ENCODE measurements around the gene ZNHIT1.
"Not testable (repeated sequence)": the region's sequence is repeated elsewhere in the genome, so short reads cannot be mapped to it uniquely, and the experiment has no call there.

ZNHIT1 gene

DNA sequence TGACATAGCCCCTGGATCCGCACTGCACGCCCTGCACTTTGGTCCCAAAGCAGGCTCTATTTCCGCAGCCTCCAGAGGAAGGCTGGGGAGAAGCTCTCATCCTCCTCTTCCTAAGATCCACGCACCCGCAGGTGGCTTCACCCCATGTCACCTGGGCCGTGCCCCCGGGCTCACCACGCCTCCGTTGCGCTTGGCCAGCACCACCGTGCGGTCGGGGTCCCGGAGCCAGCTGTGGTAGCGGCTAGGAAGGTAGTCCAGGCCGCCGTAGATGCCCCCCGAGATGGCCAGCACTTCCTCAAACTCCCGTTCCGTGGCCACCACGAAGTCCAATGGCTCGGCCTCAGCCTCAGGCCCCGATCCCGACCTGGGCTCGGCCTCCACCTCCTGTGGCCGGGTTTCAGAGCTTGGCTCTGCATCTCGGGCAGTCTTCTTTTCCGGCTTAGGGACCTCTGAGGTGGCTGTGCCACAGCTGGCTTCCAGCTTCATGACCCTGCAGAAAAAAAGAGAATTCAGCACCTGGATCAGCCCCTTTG, 43.6 kb upstream of the ZNHIT1 start:
- no peak for TF ChIP-seq JUND (IDR thresholded peaks at IDR 0.05; ENCODE audit: low read depth)
- DNase-seq (ENCODE audit: low read depth in 1 of 2, low spot score in 1 of 2): no peak
- in situ Hi-C loops (cut with HindIII; ENCODE audit: low pct_unique_long_range_greater_than_20kb, low sequenced_read_pairs): no loop called here

GRCh38 chr7:101175664-101176063, 42.3 kb upstream of the ZNHIT1 start:
- in situ Hi-C loops (cut with HindIII; ENCODE audit: low pct_unique_long_range_greater_than_20kb, low sequenced_read_pairs): no loop called here
- TF ChIP-seq JUND (IDR thresholded peaks at IDR 0.05; ENCODE audit: low read depth): no peak
- DNase-seq (ENCODE audit: low read depth in 1 of 2, low spot score in 1 of 2): no peak

- no peak for DNase-seq (ENCODE audit: low read depth in 1 of 2, low spot score in 1 of 2)
- TF ChIP-seq JUND (IDR thresholded peaks at IDR 0.05; ENCODE audit: low read depth): no peak
- in situ Hi-C loops (cut with HindIII; ENCODE audit: low pct_unique_long_range_greater_than_20kb, low sequenced_read_pairs): no loop called here
Observed at GRCh38 chr7:101177644-101178043, 40.3 kb upstream of the ZNHIT1 start.

DNA sequence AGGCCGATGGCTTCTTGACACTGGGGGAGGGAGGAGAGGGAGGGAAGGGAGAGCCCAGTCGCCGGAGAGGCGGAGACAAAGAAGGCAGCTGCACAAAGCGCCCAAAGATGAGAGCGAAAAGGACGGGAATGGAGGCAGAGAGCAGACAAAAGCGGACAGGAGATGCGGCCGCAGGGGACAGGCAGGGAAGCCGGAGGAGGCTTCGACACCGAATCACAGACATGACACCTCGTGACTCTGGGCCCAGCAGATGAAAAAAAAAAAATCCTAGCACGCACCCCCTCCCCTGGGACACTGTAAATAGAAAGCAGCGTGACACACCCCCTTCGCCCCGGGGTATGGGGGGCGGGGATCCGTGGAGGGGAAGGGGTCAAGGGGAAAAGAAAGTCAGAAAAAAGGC, 38.8 kb upstream of the ZNHIT1 start:
- no peak for DNase-seq (ENCODE audit: low read depth in 1 of 2, low spot score in 1 of 2)
- in situ Hi-C loops (cut with HindIII; ENCODE audit: low pct_unique_long_range_greater_than_20kb, low sequenced_read_pairs): no loop called here
- no peak for TF ChIP-seq JUND (IDR thresholded peaks at IDR 0.05; ENCODE audit: low read depth)

GRCh38 chr7:101179713-101180112, 38.3 kb upstream of the ZNHIT1 start:
- DNase-seq (ENCODE audit: low read depth in 1 of 2, low spot score in 1 of 2): no peak
- in situ Hi-C loops (cut with HindIII; ENCODE audit: low pct_unique_long_range_greater_than_20kb, low sequenced_read_pairs): no loop called here
- no peak for TF ChIP-seq JUND (IDR thresholded peaks at IDR 0.05; ENCODE audit: low read depth)

DNA sequence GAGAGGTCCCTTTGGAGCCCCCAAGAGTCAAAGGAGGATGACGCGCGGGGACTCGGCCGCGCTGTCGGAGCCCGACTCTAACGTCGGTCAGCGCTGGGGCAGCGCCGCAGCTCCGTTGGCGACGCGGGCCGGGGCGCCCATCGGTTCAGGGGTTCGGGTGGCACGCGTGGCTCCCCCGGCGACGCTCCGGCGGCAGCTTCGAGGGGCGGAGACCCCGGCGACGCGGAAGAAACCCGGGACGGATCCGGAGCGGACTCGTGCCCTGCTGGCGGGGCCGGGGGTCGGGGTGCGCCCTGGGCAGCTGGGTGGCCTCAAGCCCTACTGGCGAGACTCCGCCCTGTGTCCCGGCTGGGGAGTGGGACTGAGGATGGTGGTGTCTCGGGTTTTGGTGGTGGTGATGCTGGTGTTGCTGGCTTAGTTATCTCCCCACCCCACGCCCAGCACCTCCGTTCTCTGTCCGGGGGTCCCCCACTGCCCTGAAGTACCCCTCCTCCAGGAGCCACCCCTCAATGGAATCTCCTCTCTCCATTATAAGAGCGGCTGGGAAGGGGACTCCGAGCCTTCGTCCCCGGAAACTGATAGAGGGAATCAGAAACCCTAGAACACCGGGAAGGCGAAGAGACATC, 37.7 kb upstream of the ZNHIT1 start, which contains the start of gene NAT16:
Gene NAT16, minus strand, starts transcription at position 164 of the 626 bp plus-strand sequence. CDS start 5,486 bp downstream, outside the sequence.
- TF ChIP-seq JUND (IDR thresholded peaks at IDR 0.05; ENCODE audit: low read depth): no peak
- no peak for DNase-seq (ENCODE audit: low read depth in 1 of 2, low spot score in 1 of 2)
- in situ Hi-C loops (cut with HindIII; ENCODE audit: low pct_unique_long_range_greater_than_20kb, low sequenced_read_pairs): no loop called here

DNA sequence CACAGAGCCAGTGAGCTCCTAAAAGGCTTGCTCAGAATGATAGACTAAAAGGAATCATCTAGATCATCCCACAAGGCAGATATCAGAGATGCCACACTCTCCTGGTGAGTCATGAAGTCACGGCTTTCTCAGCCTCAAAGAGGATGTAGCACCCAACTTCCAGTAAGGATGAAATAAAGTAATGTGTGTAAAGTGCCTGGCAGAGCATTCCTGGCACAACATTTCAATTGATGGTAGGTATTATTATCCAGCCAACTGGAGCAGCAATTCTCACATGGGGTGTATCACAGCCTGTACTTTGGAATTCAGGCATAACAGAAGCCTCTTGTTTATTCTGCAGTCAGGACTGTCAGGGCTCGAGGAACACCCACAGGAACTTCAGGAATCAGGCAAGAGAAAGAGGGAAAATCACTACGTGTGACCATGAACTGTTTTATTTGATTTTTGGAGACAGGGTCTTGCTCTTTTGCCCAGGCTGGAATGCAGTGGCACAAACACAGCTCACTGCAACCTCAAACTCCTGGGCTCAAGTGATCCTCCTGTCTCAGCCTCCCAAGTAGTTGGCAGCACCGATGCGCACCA, 32.6 kb upstream of the ZNHIT1 start:
- DNase-seq (ENCODE audit: low read depth in 1 of 2, low spot score in 1 of 2): no peak
- TF ChIP-seq JUND (IDR thresholded peaks at IDR 0.05; ENCODE audit: low read depth): no peak
- in situ Hi-C loops (cut with HindIII; ENCODE audit: low pct_unique_long_range_greater_than_20kb, low sequenced_read_pairs): no loop called here

- no peak for TF ChIP-seq JUND (IDR thresholded peaks at IDR 0.05; ENCODE audit: low read depth)
- in situ Hi-C loops (cut with HindIII; ENCODE audit: low pct_unique_long_range_greater_than_20kb, low sequenced_read_pairs): no loop called here
- no peak for DNase-seq (ENCODE audit: low read depth in 1 of 2, low spot score in 1 of 2)
Observed at GRCh38 chr7:101186194-101186593, 31.8 kb upstream of the ZNHIT1 start.

DNA sequence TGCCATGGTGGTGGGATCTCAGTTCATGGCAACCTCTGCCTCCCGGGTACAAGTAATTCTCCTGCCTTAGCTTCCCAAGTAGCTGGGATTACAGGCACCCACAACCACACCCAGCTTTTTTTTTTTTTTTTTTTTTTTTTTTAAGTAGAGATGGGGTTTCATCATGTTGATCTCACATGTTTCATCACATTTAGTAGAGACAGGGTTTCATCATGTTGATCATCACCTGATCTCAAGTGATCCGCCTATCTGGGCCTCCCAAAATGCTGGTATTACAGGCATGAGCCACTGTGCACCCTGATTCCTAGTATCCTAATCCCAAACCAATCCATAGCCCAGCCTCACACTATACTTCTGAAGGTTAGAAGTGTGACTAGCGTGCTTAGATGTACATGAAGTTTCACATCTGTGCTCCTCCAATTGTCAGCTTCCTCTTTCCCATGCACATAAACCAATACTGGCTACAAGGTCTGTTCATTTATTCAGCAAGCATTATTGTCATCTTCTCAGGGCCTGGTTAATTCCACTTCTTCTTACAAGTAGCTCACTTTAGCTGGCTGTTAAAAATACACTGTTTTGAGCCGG, 31.0 kb upstream of the ZNHIT1 start:
- no peak for DNase-seq (ENCODE audit: low read depth in 1 of 2, low spot score in 1 of 2)

DNA sequence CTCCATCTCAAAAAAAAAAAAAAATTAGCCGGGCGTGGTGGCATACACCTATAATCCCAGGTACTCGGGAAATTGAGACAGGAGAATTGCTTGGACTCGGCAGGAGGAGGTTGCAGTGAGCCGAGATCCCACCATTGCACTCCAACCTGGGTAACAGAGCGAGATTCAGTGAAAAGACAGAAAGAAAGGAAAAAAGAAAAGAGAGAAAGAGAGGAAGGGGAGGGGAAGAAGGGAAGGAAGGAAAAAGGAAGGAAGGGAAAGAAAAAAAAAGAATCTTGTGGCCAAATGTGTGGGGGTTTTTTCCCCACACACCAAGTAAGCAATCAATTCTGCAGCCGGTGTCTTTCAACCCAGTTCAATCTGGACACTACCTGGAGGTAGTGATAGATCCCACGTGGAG, 28.9 kb upstream of the ZNHIT1 start:
- TF ChIP-seq JUND (IDR thresholded peaks at IDR 0.05; ENCODE audit: low read depth): no peak
- in situ Hi-C loops (cut with HindIII; ENCODE audit: low pct_unique_long_range_greater_than_20kb, low sequenced_read_pairs): no loop called here
- DNase-seq (ENCODE audit: low read depth in 1 of 2, low spot score in 1 of 2): no peak

More for the DNA sequence above, 31.0 kb upstream of the ZNHIT1 start:
- in situ Hi-C loops (cut with HindIII; ENCODE audit: low pct_unique_long_range_greater_than_20kb, low sequenced_read_pairs): no loop called here
- TF ChIP-seq JUND (IDR thresholded peaks at IDR 0.05; ENCODE audit: low read depth): no peak

DNA sequence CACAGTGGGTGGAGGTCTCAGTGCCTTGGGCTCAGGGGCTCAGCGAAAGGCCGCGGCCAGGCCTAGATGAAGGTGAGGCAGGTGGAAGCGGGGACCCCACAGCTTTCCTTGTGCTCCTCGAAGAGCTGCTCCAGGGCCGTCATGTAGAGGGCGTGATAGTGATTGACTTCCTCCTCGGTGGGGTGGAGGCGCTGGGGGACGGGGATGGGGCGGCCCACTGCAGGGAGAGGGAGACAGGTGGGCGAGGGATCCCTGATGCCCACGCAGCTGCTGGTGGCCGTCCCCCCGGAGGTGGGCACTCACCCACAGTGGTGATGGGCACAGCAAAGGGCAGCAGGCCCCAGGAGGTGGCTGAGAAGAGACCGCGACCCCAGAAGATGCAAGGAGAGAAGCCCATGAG, 22.1 kb upstream of the ZNHIT1 start:
- in situ Hi-C loops (cut with HindIII; ENCODE audit: low pct_unique_long_range_greater_than_20kb, low sequenced_read_pairs): no loop called here
- DNase-seq (ENCODE audit: low read depth in 1 of 2, low spot score in 1 of 2): no peak
- no peak for TF ChIP-seq JUND (IDR thresholded peaks at IDR 0.05; ENCODE audit: low read depth)

DNA sequence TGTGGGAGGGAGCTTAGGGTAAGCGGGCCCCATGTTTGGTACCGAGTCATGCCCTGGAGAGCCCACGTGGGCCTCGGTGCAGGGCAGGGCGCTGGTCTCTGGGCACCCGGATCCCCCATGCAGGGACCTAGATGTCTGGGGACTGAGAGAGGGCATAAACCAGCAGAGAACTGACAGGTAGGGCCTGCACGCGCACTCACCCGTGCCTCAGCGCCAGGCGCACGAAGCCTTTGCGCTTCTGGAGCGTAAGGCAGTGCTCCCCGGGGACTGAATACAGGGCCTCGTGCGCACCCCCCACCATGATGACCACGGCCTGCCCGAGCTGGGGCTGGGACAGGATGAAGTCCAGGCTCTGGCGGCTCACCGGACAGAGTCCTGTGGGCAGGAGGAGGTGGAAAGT, 20.0 kb upstream of the ZNHIT1 start:
- no peak for TF ChIP-seq JUND (IDR thresholded peaks at IDR 0.05; ENCODE audit: low read depth)
- in situ Hi-C loops (cut with HindIII; ENCODE audit: low pct_unique_long_range_greater_than_20kb, low sequenced_read_pairs): no loop called here
- no peak for DNase-seq (ENCODE audit: low read depth in 1 of 2, low spot score in 1 of 2)

DNA sequence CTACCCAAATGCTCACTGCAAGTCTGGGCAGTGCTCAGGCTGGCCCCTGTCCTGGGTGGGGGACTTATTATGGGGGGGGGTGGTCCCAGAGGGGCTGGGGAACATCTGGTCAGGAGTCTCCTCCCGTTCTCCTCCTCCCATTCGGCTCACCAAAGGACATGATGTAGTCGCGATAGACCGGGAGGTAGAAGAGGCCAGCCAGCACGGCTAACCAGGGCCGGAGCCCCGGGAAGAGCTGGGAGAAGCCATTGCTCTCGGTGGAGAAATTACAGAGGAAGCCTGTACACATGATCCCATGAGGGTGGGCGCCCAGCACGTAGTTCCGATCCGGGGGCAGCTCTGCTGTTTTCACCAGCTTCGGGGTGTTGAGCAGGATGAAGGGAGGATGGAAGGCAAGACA, 19.5 kb upstream of the ZNHIT1 start:
- in situ Hi-C loops (cut with HindIII; ENCODE audit: low pct_unique_long_range_greater_than_20kb, low sequenced_read_pairs): no loop called here
- no peak for TF ChIP-seq JUND (IDR thresholded peaks at IDR 0.05; ENCODE audit: low read depth)
- DNase-seq (ENCODE audit: low read depth in 1 of 2, low spot score in 1 of 2): no peak

- in situ Hi-C loops (cut with HindIII; ENCODE audit: low pct_unique_long_range_greater_than_20kb, low sequenced_read_pairs); DNase-seq (ENCODE audit: low read depth in 1 of 2, low spot score in 1 of 2): not testable (repeated sequence)
Observed at GRCh38 chr7:101199522-101199921, 18.4 kb upstream of the ZNHIT1 start.
